GM12878 (cell line): ENCODE data around the gene SENP6. TPM values are rescaled to one million over a fixed set of nuclear protein-coding genes. Genes with fewer than 3 reads are reported as not detected.

ENCODE experiments used
- BMI1 ChIP-seq: fragments of 450-650 bp; IDR thresholded peaks from 2 replicates; pipeline ENCODE4 v1.6.1; 2016; ENCODE audit warnings: mild to moderate bottlenecking, moderate library complexity, borderline replicate concordance
- CUX1 ChIP-seq: IDR thresholded peaks from 2 replicates; pipeline ENCODE4 v1.6.1; 2012; ENCODE audit warnings: improper control_type of control experiment, low read depth, low read length; ENCODE audit not compliant: insufficient replicate concordance
- NFYB ChIP-seq: IDR thresholded peaks from 2 replicates; pipeline ENCODE4 v1.6.1; 2011; ENCODE audit warnings: low read depth, mild to moderate bottlenecking, low read length, improper control_type of control experiment, moderate library complexity; ENCODE audit not compliant: insufficient read depth
- RELB ChIP-seq: fragments of 450-650 bp; IDR thresholded peaks from 2 replicates; pipeline ENCODE4 v1.6.1; 2017; ENCODE audit warnings: low read depth, mild to moderate bottlenecking, moderate library complexity
- REST ChIP-seq: IDR thresholded peaks from 2 replicates; pipeline ENCODE4 v1.6.1; 2012; ENCODE audit warnings: mild to moderate bottlenecking, low read depth, low read length
- USF2 ChIP-seq: IDR thresholded peaks from 2 replicates; pipeline ENCODE4 v1.6.1; 2011; ENCODE audit warnings: low read depth, low read length, improper control_type of control experiment, borderline replicate concordance
- polyA plus RNA-seq, 11 experiments: library from polyadenylated mRNA; depleted of rRNA in 4 of 11; unstranded in 6 of 11; stranded (reverse) in 5 of 11; fragments of >200 nt; fragmentation: Nextera tagmentation in 4 of 11; fragmentation: Illumina TruSeq in 1 of 11; extraction: Ambion mirVana in 4 of 11; extraction: Trizol in 1 of 11; gene quantifications; 1 replicate in 1 of 11; 2 replicates in 10 of 11; pipeline versions ENCODE4 v1.2.1 to v1.2.3, GENCODE V29; 2011 to 2016; ENCODE audit warnings: inconsistent platforms in 2 of 11, missing spikeins in 2 of 11, low read depth in 1 of 11
- total RNA-seq, 4 experiments: library from RNA; depleted of rRNA in 3 of 4; stranded (reverse); fragments of >200 nt in 3 of 4; fragmentation: Illumina TruSeq in 1 of 4; extraction: Trizol in 1 of 4; gene quantifications; 2 replicates each; pipeline versions ENCODE4 v1.2.1 to v1.2.3, GENCODE V29; 2013 to 2021

The SENP6 gene
- total and polyA plus RNA-seq, 10 of the 15 experiments (the other 5 are each of a cell fraction or from before 2014, with no cell fraction given), result 10.7 to 70.0 (median 42.3) TPM

- TF ChIP-seq BMI1 (no peak), USF2 (no peak), NFYB (no peak), RELB (no peak), REST (0 out of 2 replicates have a peak, but pooled peaks have one; percentile 29), CUX1 (no peak)
- TF ChIP-seq, all 136 proteins: peak for 34
Measured at GRCh38 chr6:75601304-75602245, at the start of gene SENP6 (continued).
